HG03175 (cell line): ENCODE results near the gene ZDHHC7.

Experiments
- ATAC-seq: cut with Tn5 transposase; IDR thresholded peaks from one replicate; pipeline ENCODE4 v1.9.1; 2021; ENCODE audit warnings: mild to moderate bottlenecking, moderate library complexity; ENCODE audit not compliant: unreplicated experiment

ZDHHC7 gene

GRCh38 chr16:84925092-84925772 is 86.1 kb downstream of the ZDHHC7 start:
- no peak for ATAC-seq

DNA sequence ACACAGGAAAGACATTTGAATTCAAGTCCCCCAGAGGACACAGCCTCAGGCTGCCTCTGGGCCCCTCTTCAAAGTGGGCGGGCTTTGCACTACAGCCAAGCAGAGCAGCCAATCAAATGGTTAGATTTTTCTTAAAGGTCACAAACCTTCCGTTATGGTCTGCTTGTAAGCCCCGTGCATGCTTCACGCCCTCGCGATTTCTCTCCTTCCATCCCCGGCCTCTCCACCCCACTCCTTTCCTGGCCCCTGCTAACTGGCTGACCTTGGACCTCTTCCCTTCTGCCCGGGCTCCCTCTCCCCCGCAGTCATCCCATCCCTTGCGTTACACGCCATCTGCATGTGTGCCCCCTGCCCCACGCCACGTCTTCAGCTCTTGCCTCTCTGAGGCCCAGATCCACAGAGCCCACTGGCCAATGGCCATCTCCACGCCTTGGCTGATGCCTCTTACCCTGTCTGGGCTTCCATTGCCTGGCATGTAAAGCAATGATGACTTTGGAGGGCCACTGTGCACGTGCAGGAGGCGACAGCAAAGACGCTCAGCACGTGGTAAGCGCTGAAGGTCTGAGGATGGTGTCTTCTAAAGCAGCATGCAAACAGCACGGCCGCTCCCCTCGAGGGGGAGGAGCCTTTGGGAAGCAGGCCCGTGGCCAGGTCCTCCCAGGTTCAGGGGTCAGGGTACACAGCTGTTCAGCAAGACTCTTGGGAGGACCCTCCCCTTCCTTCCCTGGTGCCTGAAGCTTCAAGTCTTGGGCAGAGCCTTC is 86.8 kb downstream of the ZDHHC7 start:
- no peak for ATAC-seq
